HG03159 (cell line): Measurements from ENCODE around the gene SLC22A5.
"Not testable (repeated sequence)": the region's sequence is repeated elsewhere in the genome, so short reads cannot be mapped to it uniquely, and the experiment has no call there.

Source experiments
- ATAC-seq: cut with Tn5 transposase; IDR thresholded peaks from one replicate; pipeline ENCODE4 v1.9.1; 2021; ENCODE audit warnings: mild to moderate bottlenecking, moderate library complexity; ENCODE audit not compliant: unreplicated experiment

Gene SLC22A5

GRCh38 chr5:132386644-132387286 is 17.3 kb downstream of the SLC22A5 start:
- ATAC-seq = peak; percentile 75

GRCh38 chr5:132387640-132388117 is 18.2 kb downstream of the SLC22A5 start:
- ATAC-seq = no peak

- no peak for ATAC-seq
Measured at GRCh38 chr5:132388244-132389050, 18.9 kb downstream of the SLC22A5 start.

- no peak for ATAC-seq
Measured at GRCh38 chr5:132389051-132389331, 19.5 kb downstream of the SLC22A5 start.

- ATAC-seq = no peak
Measured at GRCh38 chr5:132389585-132390286, 20.2 kb downstream of the SLC22A5 start.

- ATAC-seq = no peak
Measured at GRCh38 chr5:132391247-132391646, 21.7 kb downstream of the SLC22A5 start.

- ATAC-seq = no peak
Measured at GRCh38 chr5:132391870-132392269, 22.4 kb downstream of the SLC22A5 start.

- no peak for ATAC-seq
Measured at GRCh38 chr5:132392411-132392810, 22.9 kb downstream of the SLC22A5 start.

- no peak for ATAC-seq
Measured at GRCh38 chr5:132392978-132393825, 23.7 kb downstream of the SLC22A5 start.

- peak; percentile 87 for ATAC-seq
Measured at GRCh38 chr5:132394667-132395259, 25.3 kb downstream of the SLC22A5 start.

GRCh38 chr5:132396589-132397031 is 27.1 kb downstream of the SLC22A5 start:
- ATAC-seq = no peak

- no peak for ATAC-seq
Measured at GRCh38 chr5:132397224-132397623, 27.7 kb downstream of the SLC22A5 start.

GRCh38 chr5:132397936-132398675 is 28.6 kb downstream of the SLC22A5 start:
- ATAC-seq = not testable (repeated sequence)

- ATAC-seq = not testable (repeated sequence)
Measured at GRCh38 chr5:132404041-132404440, 34.5 kb downstream of the SLC22A5 start.

- no peak for ATAC-seq
Measured at GRCh38 chr5:132405646-132406045, 36.1 kb downstream of the SLC22A5 start.

GRCh38 chr5:132406144-132406783 is 36.8 kb downstream of the SLC22A5 start:
- ATAC-seq = no peak

- no peak for ATAC-seq
Measured at GRCh38 chr5:132407970-132408369, 38.5 kb downstream of the SLC22A5 start.

- ATAC-seq = no peak
Measured at GRCh38 chr5:132408456-132408855, 38.9 kb downstream of the SLC22A5 start.

- ATAC-seq = no peak
Measured at GRCh38 chr5:132408965-132409364, 39.5 kb downstream of the SLC22A5 start.
